ENCODE results near the gene IFNA2.
"Not testable (repeated sequence)": the region's sequence is repeated elsewhere in the genome, so short reads cannot be mapped to it uniquely, and the experiment has no call there.

IFNA2 gene

GRCh38 chr9:21383627-21384026 lies 1.6 kb downstream of the IFNA2 start:
- no peak for DNase-seq

GRCh38 chr9:21381448-21382339 lies 3.5 kb downstream of the IFNA2 start:
- no peak for DNase-seq

- not testable (repeated sequence) for DNase-seq
Measured at GRCh38 chr9:21371467-21371866, 13.7 kb downstream of the IFNA2 start.

GRCh38 chr9:21367957-21368356 lies 17.2 kb downstream of the IFNA2 start, which contains the start of gene IFNA13:
Gene IFNA13, minus strand, starts transcription at chr9:21368057. Its CDS starts 47 bp downstream, at chr9:21368010.
- no peak for DNase-seq

GRCh38 chr9:21367169-21367568 lies 18.0 kb downstream of the IFNA2 start:
- not testable (repeated sequence) for DNase-seq

- DNase-seq, result no peak
Measured at GRCh38 chr9:21362287-21362686, 22.9 kb downstream of the IFNA2 start.

- no peak for DNase-seq
Measured at GRCh38 chr9:21357479-21358460, 27.4 kb downstream of the IFNA2 start.

GRCh38 chr9:21350787-21351186 lies 34.4 kb downstream of the IFNA2 start, which contains the start of gene IFNA6:
Gene IFNA6, minus strand, starts transcription at chr9:21350887. Its CDS starts 0 bp downstream, at chr9:21350887.
- DNase-seq, result no peak

GRCh38 chr9:21348430-21348970 lies 36.7 kb downstream of the IFNA2 start:
- DNase-seq, result no peak

GRCh38 chr9:21340735-21341134 lies 44.5 kb downstream of the IFNA2 start:
- DNase-seq, result no peak

- DNase-seq, result no peak
Measured at GRCh38 chr9:21336457-21336856, 48.7 kb downstream of the IFNA2 start.

GRCh38 chr9:21334701-21335632 lies 50.2 kb downstream of the IFNA2 start, which contains the start of gene KLHL9:
Gene KLHL9, minus strand, starts transcription at chr9:21335404. Its CDS starts 545 bp downstream, at chr9:21334859.
- DNase-seq, result peak; percentile 39 to 95 (median 88)

All from amygdala (tissue), 56 donors.